Muscle of leg (tissue), 11 donors: ENCODE data around the gene INF2. TPM values are rescaled to one million over a fixed set of nuclear protein-coding genes. Genes with fewer than 3 reads are reported as not detected.
"Not testable (repeated sequence)": the region's sequence is repeated elsewhere in the genome, so short reads cannot be mapped to it uniquely, and the experiment has no call there.

Experiments
- DNase-seq: peaks from one replicate; pipeline ENCODE4 v3.0.0; 2013
- H3K27ac ChIP-seq: one replicate; pipeline ENCODE4 v1.5.1; 2013; ENCODE audit warnings: mild to moderate bottlenecking, low read length, control low read depth
- H3K27me3 ChIP-seq: one replicate; pipeline ENCODE4 v1.6.1; 2013; ENCODE audit warnings: low read length; ENCODE audit not compliant: control insufficient read depth, insufficient read depth
- H3K36me3 ChIP-seq: one replicate; pipeline ENCODE4 v1.6.1; 2013; ENCODE audit warnings: low read length; ENCODE audit not compliant: control insufficient read depth, insufficient read depth
- H3K4me1 ChIP-seq: one replicate; pipeline ENCODE4 v1.6.1; 2013; ENCODE audit warnings: low read length; ENCODE audit not compliant: control insufficient read depth, insufficient read depth
- H3K4me3 ChIP-seq: one replicate; pipeline ENCODE4 v1.5.1; 2013; ENCODE audit warnings: low read length, control low read depth
- H3K9me3 ChIP-seq: replicated peaks from 2 replicates; pipeline ENCODE4 v1.6.1; 2013; ENCODE audit warnings: low read depth, low read length; ENCODE audit not compliant: control insufficient read depth
- WGBS: methylation state at CpG from one replicate; pipeline ENCODE4 v1.1.5; 2013; ENCODE audit warnings: missing lambda C conversion rate; ENCODE audit not compliant: insufficient coverage; 5-methylcytosine and 5-hydroxymethylcytosine counted together
- polyA plus RNA-seq, 8 donors: library from polyadenylated mRNA; unstranded; fragments of 120-200 nt; gene quantifications; one replicate each; pipeline versions ENCODE4 v1.2.1 to v1.2.3, GENCODE V29; 2013; ENCODE audit warnings: inconsistent platforms in 1 of 8, low replicate concordance in 1 of 8; ENCODE audit not compliant: insufficient read length in 8 of 8, insufficient read depth in 1 of 8
- total RNA-seq: library from RNA; stranded (reverse); fragments of 120-200 nt; gene quantifications from one replicate; pipeline ENCODE4 v1.2.4, GENCODE V29; 2013

The INF2 gene
- total and polyA plus RNA-seq, 9 donors: 31.1 to 63.8 (median 48.5) TPM

DNA sequence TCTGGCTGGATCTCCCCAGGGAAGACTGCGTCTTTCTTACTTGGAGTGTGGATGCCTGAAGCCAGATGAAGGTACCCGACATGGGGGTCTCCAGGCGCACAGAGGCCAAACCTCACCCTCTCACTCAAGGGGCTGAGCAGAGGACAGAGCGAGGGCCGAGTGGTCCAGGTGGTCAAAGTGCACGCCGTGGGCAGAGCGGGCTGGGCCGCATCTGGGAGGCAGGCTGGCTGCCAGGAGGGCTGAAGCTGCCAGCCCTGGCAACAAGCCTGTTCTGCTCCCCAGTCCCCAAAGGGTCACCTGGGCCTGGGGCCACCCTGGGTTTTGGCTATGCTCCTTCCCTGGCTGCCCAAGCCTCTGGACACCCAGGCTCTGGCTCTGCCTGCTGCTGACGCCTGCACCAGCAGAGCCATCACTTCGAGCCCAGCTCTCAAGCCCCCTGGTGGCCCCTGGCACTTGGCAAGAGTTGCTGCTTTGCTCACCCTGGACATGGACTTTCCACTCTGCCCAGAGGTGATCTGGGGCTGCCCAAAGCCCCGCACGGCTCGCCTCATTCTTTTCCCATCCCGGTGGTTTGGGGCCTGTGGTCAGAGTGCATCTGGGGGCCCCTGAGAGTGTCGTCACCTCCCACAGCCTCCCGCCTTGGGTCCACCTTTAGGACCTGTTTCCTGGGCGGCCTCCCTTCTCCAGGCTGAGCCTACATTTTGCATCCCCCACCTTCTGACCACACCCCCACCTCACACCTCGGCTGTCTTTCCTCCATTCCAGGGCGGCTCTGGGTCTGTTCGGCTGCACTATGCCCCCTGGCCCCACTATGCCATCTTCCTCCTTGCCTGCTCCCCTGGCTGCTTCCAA is 37.4 kb downstream of the INF2 start:
- no peaks in the 10 kb centered on the region for H3K9me3 ChIP-seq
- no peak overlapping the region for H3K4me3 ChIP-seq
- H3K27me3 ChIP-seq: no peaks in the 10 kb centered on the region
- H3K27ac ChIP-seq: no peak overlapping the region
- H3K36me3 ChIP-seq: no peaks in the 10 kb centered on the region
- peaks cover 56% of the 10 kb centered on the region for H3K4me1 ChIP-seq
- DNase-seq: no peak
- whole genome bisulfite sequencing: 60% methylated on average over 18 of the region's 21 CpGs

DNA sequence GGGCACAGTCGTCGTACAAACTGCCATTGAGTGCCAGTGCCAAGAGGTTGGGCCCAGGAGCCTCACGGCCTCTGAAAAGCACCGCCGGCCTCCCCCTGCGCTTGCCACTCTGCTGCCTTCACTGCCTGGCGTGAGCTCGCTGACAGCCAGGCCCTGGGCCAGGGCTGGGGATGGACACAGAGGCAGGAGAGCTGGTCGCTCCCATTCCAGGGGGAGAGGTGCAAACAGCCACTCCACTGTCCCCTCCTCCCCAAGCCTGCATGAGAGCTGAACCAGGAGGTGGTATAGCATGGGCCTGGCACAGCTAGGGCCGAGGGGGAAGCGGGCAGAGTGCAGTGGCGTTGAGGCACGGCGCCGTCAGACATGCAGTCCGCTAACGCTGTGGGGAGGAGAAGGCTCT is 39.2 kb downstream of the INF2 start:
- Histone ChIP-seq H3K9me3 (no peaks in the 10 kb centered on the region), H3K27ac (no peak overlapping the region), H3K27me3 (no peaks in the 10 kb centered on the region), H3K36me3 (no peaks in the 10 kb centered on the region), H3K4me3 (no peak overlapping the region), H3K4me1 (peaks cover 56% of the 10 kb centered on the region)
- DNase-seq: no peak
- 79% methylated on average over 16 of the region's 17 CpGs for WGBS

DNA sequence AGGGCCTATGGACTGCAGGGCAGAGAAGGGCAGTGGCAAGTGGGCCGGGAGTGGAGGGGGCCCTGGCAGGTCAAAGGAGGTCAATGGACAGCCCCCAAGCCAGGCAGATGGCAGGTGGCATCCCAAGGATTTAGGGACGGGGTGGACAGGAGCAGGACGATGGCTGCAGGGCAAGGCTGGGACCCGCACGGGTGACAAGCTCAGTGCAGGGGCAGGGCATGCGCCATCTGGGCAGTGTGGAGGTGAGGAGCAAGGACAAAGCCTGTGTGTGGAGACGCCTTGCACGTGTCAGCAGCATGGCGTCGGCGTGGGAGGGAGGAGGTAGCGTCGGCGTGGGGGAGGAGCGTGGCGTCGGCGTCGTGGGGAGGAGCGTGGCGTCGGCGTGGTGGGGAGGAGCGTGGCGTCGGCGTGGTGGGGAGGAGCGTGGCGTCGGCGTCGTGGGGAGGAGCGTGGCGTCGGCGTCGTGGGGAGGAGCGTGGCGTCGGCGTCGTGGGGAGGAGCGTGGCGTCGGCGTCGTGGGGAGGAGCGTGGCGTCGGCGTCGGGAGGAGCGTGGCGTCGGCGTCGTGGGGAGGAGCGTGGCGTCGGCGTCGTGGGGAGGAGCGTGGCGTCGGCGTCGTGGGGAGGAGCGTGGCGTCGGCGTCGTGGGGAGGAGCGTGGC is 39.9 kb downstream of the INF2 start:
- peaks cover 59% of the 10 kb centered on the region for H3K4me1 ChIP-seq
- not testable (repeated sequence) for H3K9me3 ChIP-seq, H3K36me3 ChIP-seq, H3K27me3 ChIP-seq, DNase-seq, H3K4me3 ChIP-seq, H3K27ac ChIP-seq
- WGBS: 84% methylated on average over 19 of the region's 73 CpGs

DNA sequence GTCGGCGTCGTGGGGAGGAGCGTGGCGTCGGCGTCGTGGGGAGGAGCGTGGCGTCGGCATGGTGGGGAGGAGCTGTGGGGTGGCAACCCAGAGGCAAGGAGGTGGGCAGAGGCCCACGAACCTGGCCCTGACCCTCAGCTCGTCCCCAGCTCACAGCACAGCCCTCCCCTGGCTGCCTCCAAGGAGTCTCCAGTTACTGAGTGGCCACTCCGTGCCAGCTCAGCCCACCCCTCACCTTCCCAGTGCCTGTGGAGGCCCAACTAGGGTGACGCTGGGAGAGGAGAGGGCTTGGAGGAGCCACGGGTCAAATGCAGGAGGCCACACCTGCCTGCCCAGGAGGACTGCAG is 40.4 kb downstream of the INF2 start:
- H3K4me3 ChIP-seq: no peak overlapping the region
- no peaks in the 10 kb centered on the region for H3K9me3 ChIP-seq
- no peak overlapping the region for H3K27ac ChIP-seq
- no peaks in the 10 kb centered on the region for H3K27me3 ChIP-seq
- peaks cover 59% of the 10 kb centered on the region for H3K4me1 ChIP-seq
- H3K36me3 ChIP-seq: no peaks in the 10 kb centered on the region
- 36% methylated on average over 2 of the region's 16 CpGs for WGBS
- DNase-seq: no peak

DNA sequence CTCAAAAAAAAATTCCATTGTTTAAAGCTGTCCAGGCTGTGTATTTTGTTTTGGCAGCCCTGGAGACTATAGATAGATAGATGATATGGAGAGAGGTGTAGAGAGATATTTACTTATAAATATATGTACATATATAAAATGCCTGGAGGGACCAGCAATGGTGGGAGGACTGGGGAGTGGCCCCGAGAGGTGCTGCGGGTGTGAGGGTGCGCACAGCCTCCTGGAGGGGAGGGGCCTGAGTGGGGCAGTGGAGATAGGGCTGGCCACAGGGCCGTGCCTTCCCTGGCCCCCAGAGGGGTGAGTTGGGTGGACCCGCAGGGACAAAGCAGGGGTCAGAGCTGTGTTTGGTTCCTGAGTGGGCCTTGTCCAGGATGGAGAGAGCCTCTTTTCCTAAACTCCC is 41.1 kb downstream of the INF2 start:
- peaks cover 59% of the 10 kb centered on the region for H3K4me1 ChIP-seq
- no peak overlapping the region for H3K4me3 ChIP-seq
- H3K9me3 ChIP-seq: no peaks in the 10 kb centered on the region
- DNase-seq: no peak
- no peak overlapping the region for H3K27ac ChIP-seq
- H3K36me3 ChIP-seq: no peaks in the 10 kb centered on the region
- 73% methylated on average over 4 of the region's 5 CpGs for WGBS
- no peaks in the 10 kb centered on the region for H3K27me3 ChIP-seq

DNA sequence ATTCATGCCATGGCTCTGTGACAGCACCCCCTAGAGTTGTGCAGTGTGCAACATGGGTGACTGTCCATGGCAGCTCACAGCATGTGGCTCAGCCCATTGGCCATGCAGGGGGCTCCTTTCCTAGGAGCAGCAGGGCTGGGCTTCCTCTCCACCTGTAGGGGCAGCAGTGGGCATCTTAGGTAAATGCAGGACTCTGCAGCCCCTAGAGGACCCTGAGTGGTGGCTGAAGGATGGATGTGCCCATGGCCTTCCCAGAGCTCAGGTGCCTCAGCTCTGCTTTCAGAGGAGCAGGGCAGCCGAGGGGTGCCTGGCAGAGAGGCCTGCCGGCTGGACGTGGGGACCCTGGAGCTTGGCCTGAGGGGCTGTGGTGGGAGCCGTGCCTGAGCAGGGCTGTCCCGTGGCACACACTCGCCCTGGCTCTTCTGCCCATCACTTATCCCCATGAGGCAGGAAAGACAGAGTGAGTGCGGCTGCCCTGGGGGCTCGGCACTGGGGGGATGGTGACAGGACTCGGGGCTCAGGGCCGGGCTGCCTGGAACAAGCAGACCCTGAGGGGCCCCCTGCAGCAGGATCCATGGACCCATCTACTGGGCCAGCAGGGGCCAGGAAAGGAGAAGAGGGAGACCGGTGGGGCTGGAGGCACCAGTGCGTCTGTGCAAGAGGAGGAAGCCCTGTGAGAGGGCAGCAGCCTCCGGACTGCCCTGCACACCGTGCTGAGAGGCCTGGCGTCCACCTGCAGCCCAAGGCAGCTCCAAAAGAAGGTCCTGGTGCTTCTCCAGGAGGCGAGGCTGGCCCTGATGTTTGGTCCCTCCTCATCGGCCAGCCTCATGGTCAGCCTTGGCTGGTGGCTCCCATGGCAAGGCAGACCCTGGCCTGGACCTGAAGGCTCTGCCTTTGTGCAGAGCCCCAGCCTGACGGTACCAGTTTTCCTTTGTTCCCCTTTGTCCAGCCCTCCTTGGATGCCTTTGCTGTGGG is 42.2 kb downstream of the INF2 start:
- WGBS: 75% methylated on average over 16 of the region's 18 CpGs
- Histone ChIP-seq H3K4me1 (peaks cover 59% of the 10 kb centered on the region), H3K36me3 (no peaks in the 10 kb centered on the region), H3K9me3 (no peaks in the 10 kb centered on the region), H3K27me3 (no peaks in the 10 kb centered on the region), H3K27ac (peak overlapping the region; percentile 59), H3K4me3 (no peak overlapping the region)
- no peak for DNase-seq

DNA sequence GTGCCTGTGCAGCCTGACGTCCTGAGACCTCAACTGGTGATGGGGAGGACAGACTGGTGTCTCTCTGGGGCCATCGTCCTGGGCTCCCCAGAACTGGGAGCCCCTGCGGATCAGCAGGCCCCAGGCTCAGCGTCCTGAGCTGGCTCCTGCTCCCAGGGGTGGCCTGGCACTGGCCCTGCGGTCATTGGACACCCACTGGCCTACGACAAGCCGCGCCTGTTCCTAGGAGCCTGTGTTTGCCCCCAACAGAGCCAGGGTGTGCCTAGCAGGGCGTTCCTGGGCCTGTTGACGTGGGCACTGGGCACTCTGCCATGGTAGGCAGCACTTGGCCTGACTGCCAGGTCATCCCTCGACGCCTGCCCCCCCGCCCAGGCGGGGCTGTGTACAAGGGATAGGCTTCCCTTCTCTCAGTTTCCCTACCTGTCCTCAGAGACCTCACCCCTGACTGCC is 43.0 kb downstream of the INF2 start:
- Histone ChIP-seq H3K36me3 (no peaks in the 10 kb centered on the region), H3K27ac (peak overlapping the region; percentile 59), H3K27me3 (no peaks in the 10 kb centered on the region), H3K4me3 (no peak overlapping the region), H3K9me3 (no peaks in the 10 kb centered on the region), H3K4me1 (peaks cover 60% of the 10 kb centered on the region)
- peak; percentile 58 for DNase-seq
- 75% methylated on average over 10 of the region's 14 CpGs for WGBS

DNA sequence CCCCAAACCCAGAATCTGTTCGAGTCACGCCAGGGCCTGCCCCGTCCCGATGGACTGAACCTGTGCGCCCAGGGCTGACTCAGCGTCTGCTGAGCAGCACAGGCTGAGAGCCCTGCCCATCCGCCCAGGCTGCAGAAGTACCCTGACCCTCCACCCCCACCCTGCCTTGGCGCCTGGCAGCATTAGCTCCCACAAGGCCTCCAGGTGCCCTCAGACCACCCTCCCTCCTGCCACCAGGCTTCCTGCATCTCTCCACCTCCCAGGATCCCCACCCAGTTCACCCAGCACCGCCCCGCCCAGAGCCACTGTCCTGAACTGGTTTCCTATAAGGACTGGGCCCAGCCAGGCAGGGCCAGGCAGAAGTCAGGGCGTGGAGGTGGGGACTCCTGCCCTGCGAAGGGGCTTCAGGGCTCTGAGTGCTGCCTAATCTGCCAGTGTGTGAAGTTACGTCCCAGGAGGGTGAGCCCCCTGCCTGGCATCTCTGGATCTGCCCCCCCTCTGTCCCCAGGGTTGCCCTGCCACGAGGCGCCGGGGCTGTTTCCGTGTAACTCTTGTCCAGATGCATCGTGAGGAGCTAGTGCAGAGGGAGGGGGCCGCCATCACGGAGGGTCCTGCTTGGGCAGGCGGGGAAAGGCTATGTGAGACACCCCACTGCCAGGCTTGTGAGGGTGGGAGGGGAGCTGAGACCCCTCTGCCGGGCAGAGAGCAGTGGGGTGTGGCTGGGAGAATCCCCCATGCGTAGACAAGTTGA is 43.7 kb downstream of the INF2 start:
- no peaks in the 10 kb centered on the region for H3K9me3 ChIP-seq
- no peaks in the 10 kb centered on the region for H3K27me3 ChIP-seq
- DNase-seq: no peak
- peak overlapping the region; percentile 13 for H3K27ac ChIP-seq
- no peak overlapping the region for H3K4me3 ChIP-seq
- H3K4me1 ChIP-seq: peaks cover 59% of the 10 kb centered on the region
- H3K36me3 ChIP-seq: no peaks in the 10 kb centered on the region
- WGBS: 80% methylated on average over 20 of the region's 23 CpGs

DNA sequence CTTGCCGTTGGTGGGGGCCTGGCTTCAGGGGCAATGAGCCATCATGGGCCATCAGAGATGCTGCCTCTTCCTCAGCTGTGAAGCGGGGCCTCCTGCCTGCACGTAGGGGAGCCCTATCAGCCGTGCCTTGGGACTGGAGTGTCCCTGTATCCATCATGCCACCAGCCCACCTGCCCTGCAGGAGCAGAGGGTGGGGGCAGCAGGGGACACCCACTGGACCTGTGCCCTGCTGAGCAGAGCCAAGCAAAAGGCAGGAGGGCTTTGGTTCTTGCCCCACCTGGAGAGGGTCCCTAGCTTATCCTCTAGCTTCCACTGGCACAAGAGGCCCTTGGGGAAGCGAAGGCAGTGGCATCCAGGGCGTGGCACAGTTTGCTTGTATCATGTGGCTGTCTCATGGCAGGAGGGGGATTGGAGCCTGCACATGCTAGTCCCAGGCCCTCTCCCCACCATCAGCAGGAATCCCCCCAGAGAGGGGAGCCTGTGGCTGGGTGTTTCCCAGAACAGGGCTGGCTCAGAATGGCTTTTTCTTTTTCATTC is 44.7 kb downstream of the INF2 start:
- H3K27ac ChIP-seq: peak overlapping the region; percentile 50
- no peak for DNase-seq

More for the DNA sequence above, 44.7 kb downstream of the INF2 start:
- H3K4me3 ChIP-seq: no peak overlapping the region
- H3K4me1 ChIP-seq: peaks cover 59% of the 10 kb centered on the region
- H3K9me3 ChIP-seq: no peaks in the 10 kb centered on the region
- H3K36me3 ChIP-seq: peaks cover 3% of the 10 kb centered on the region
- no peaks in the 10 kb centered on the region for H3K27me3 ChIP-seq
- WGBS: 62% methylated on average over 4 of the region's 6 CpGs
